ENCODE results near the gene POLR1E.

- TF ChIP-seq, protein P1, sequence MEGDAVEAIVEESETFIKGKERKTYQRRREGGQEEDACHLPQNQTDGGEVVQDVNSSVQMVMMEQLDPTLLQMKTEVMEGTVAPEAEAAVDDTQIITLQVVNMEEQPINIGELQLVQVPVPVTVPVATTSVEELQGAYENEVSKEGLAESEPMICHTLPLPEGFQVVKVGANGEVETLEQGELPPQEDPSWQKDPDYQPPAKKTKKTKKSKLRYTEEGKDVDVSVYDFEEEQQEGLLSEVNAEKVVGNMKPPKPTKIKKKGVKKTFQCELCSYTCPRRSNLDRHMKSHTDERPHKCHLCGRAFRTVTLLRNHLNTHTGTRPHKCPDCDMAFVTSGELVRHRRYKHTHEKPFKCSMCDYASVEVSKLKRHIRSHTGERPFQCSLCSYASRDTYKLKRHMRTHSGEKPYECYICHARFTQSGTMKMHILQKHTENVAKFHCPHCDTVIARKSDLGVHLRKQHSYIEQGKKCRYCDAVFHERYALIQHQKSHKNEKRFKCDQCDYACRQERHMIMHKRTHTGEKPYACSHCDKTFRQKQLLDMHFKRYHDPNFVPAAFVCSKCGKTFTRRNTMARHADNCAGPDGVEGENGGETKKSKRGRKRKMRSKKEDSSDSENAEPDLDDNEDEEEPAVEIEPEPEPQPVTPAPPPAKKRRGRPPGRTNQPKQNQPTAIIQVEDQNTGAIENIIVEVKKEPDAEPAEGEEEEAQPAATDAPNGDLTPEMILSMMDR (IDR thresholded peaks at IDR 0.05; ENCODE audit: low read depth, low read length), result no peak
- no peak for TF ChIP-seq EZH2phosphoT487 (IDR thresholded peaks at IDR 0.05; ENCODE audit: low read depth)
These were observed 31.9 kb upstream of the POLR1E start for GRCh38 chr9:37453827-37454226.

Data from OCI-LY3 (cell line).